ENCODE data around the gene FBXW2. TPM values are rescaled to one million over a fixed set of nuclear protein-coding genes. Genes with fewer than 3 reads are reported as not detected.

FBXW2 gene
- total and polyA plus RNA-seq, 2 donors (not counting 1 experiment from before 2014, with no cell fraction given), result 14.9 to 70.6 TPM

GRCh38 chr9:120736881-120737280 is 56.3 kb downstream of the FBXW2 start:
- no peak for ATAC-seq (ENCODE audit: low read depth)
- no peaks in the 10 kb centered on the region for H3K27me3 Mint-ChIP-seq
- ChIA-PET CTCF (interaction anchor here (0.6 kb wide), 1 partner anchor 659 kb away, joined by 3 read pairs; no protein-coding TSS in a partner anchor), POLR2A (interaction anchor here (0.9 kb wide), 1 partner anchor 338 kb away, joined by 3 read pairs; no protein-coding TSS in a partner anchor)
- no peaks in the 10 kb centered on the region for H3K9me3 ChIP-seq (ENCODE audit: control extremely low read depth in 1 of 3, control insufficient read depth in 2 of 3, insufficient read depth in 1 of 3, low read length in 2 of 3)
- no peak overlapping the region for H3K27ac Mint-ChIP-seq
- H3K36me3 ChIP-seq (replicated peaks in 1 of 2; ENCODE audit: control extremely low read depth in 1 of 2, control insufficient read depth in 1 of 2, extremely low read depth in 1 of 2, insufficient read depth in 2 of 2, low read length in 1 of 2), result no peaks in the 10 kb centered on the region
- no peak overlapping the region for H2AFZ ChIP-seq (ENCODE audit: insufficient read depth, low read depth, low read length, poor library complexity, severe bottlenecking)
- H3K4me1 ChIP-seq (ENCODE audit: control insufficient read depth in 2 of 2, insufficient read depth in 2 of 2, low read length in 2 of 2), result peaks cover 10 to 16% of the 10 kb centered on the region in 2 donors
- no peak overlapping the region for H3K4me3 Mint-ChIP-seq
- no peak overlapping the region for H3K4me2 ChIP-seq (replicated peaks; ENCODE audit: low read depth, low read length, poor library complexity, severe bottlenecking)
- intact Hi-C loops (cut with micrococcal nuclease), result no loop called here
- no peak for TF ChIP-seq EZH2 (IDR thresholded peaks at IDR 0.05; ENCODE audit: borderline replicate concordance, insufficient read depth, low read depth, low read length, poor library complexity, severe bottlenecking)
- no peak overlapping the region for H3K4me3 ChIP-seq (ENCODE audit: control extremely low read depth in 1 of 5, extremely low read depth in 1 of 5, insufficient read depth in 1 of 5, low read depth in 2 of 5, low read length in 4 of 5)
- no peaks in the 10 kb centered on the region for H3K9me3 Mint-ChIP-seq (ENCODE audit: insufficient read depth)
- no peaks in the 10 kb centered on the region for H4K20me1 ChIP-seq (ENCODE audit: control insufficient read depth, insufficient read depth, low read length, poor library complexity, severe bottlenecking)
- H3K27ac ChIP-seq (ENCODE audit: low read length in 2 of 2), result no peak overlapping the region
- no peaks in the 10 kb centered on the region for H3K27me3 ChIP-seq (replicated peaks in 1 of 4; ENCODE audit: control extremely low read depth in 1 of 4, control insufficient read depth in 3 of 4, insufficient read depth in 4 of 4, low read length in 3 of 4)
- DNase-seq, result no peak
- no peaks in the 10 kb centered on the region for H3K79me2 ChIP-seq (ENCODE audit: control insufficient read depth, insufficient read depth, low read length)
- whole genome bisulfite sequencing (ENCODE audit: insufficient coverage), result no CpG with 5 or more reads among the region's 2 CpGs
- H3K9ac ChIP-seq (ENCODE audit: low read length), result no peak overlapping the region
- peaks cover 14% of the 10 kb centered on the region for H3K4me1 Mint-ChIP-seq

GRCh38 chr9:120735415-120736126 is 57.6 kb downstream of the FBXW2 start:
- no peaks in the 10 kb centered on the region for H3K79me2 ChIP-seq (ENCODE audit: control insufficient read depth, insufficient read depth, low read length)
- no peak overlapping the region for H3K4me3 Mint-ChIP-seq
- H3K9me3 ChIP-seq (ENCODE audit: control extremely low read depth in 1 of 3, control insufficient read depth in 2 of 3, insufficient read depth in 1 of 3, low read length in 2 of 3), result no peaks in the 10 kb centered on the region
- peak overlapping the region; percentile 27 for H3K4me2 ChIP-seq (replicated peaks; ENCODE audit: low read depth, low read length, poor library complexity, severe bottlenecking)
- no peaks in the 10 kb centered on the region for H3K27me3 Mint-ChIP-seq
- H3K36me3 ChIP-seq (replicated peaks in 1 of 2; ENCODE audit: control extremely low read depth in 1 of 2, control insufficient read depth in 1 of 2, extremely low read depth in 1 of 2, insufficient read depth in 2 of 2, low read length in 1 of 2), result no peaks in the 10 kb centered on the region
- H3K27ac ChIP-seq (ENCODE audit: low read length in 2 of 2), result peak overlapping the region; percentile 4 to 19
- TF ChIP-seq CTCF (IDR thresholded peaks at IDR 0.05), result no peak
- no peak for TF ChIP-seq EZH2 (IDR thresholded peaks at IDR 0.05; ENCODE audit: borderline replicate concordance, insufficient read depth, low read depth, low read length, poor library complexity, severe bottlenecking)
- DNase-seq (peak; percentile 27), ATAC-seq (ENCODE audit: low read depth) (peak; percentile 54)
- H3K4me1 ChIP-seq (ENCODE audit: control insufficient read depth in 2 of 2, insufficient read depth in 2 of 2, low read length in 2 of 2), result peaks cover 10 to 16% of the 10 kb centered on the region in 2 donors
- WGBS (ENCODE audit: insufficient coverage), result 94% methylated on average over 2 of the region's 3 CpGs
- intact Hi-C loops (cut with micrococcal nuclease), result no loop called here
- no peaks in the 10 kb centered on the region for H3K9me3 Mint-ChIP-seq (ENCODE audit: insufficient read depth)
- H2AFZ ChIP-seq (ENCODE audit: insufficient read depth, low read depth, low read length, poor library complexity, severe bottlenecking), result peak overlapping the region; percentile 42
- H3K4me1 Mint-ChIP-seq, result peaks cover 17% of the 10 kb centered on the region
- peak overlapping the region; percentile 0 for H3K27ac Mint-ChIP-seq
- no peaks in the 10 kb centered on the region for H3K27me3 ChIP-seq (replicated peaks in 1 of 4; ENCODE audit: control extremely low read depth in 1 of 4, control insufficient read depth in 3 of 4, insufficient read depth in 4 of 4, low read length in 3 of 4)
- no peaks in the 10 kb centered on the region for H4K20me1 ChIP-seq (ENCODE audit: control insufficient read depth, insufficient read depth, low read length, poor library complexity, severe bottlenecking)
- no peak overlapping the region for H3K4me3 ChIP-seq (ENCODE audit: control extremely low read depth in 1 of 5, extremely low read depth in 1 of 5, insufficient read depth in 1 of 5, low read depth in 2 of 5, low read length in 4 of 5)
- H3K9ac ChIP-seq (ENCODE audit: low read length), result no peak overlapping the region
- CTCF ChIA-PET, result interaction anchor here (1.4 kb wide), 1 partner anchor 246 kb away, joined by 4 read pairs; no protein-coding TSS in a partner anchor
- POLR2A ChIA-PET, result interaction anchor here (0.9 kb wide), 1 partner anchor 339 kb away, joined by 3 read pairs; no protein-coding TSS in a partner anchor
